ENCODE data around the gene ADARB2. TPM values are rescaled to one million over a fixed set of nuclear protein-coding genes. Genes with fewer than 3 reads are reported as not detected.

Gene ADARB2
- total RNA-seq, 1 experiment from 2014 or later: not detected

- CTCF ChIA-PET: interaction anchor here (0.6 to 1.5 kb wide), 6 partner anchors 12 to 1604 kb away, joined by 3 to 4 read pairs (median 3); no protein-coding TSS in a partner anchor
- Mint-ChIP-seq H3K4me3 (ENCODE audit: low read depth, unreplicated experiment) (peak overlapping the region; percentile 29), H3K4me1 (ENCODE audit: low read depth, unreplicated experiment) (peaks cover 9% of the 10 kb centered on the region), H3K27me3 (ENCODE audit: unreplicated experiment) (peaks cover 47% of the 10 kb centered on the region), H3K36me3 (ENCODE audit: insufficient read depth, unreplicated experiment) (no peaks in the 10 kb centered on the region), H3K9me3 (ENCODE audit: low read depth, unreplicated experiment) (peaks cover 2% of the 10 kb centered on the region), H3K27ac (ENCODE audit: unreplicated experiment) (no peak overlapping the region)
- DNase-seq: peak; percentile 75
- BruUV-seq (replicated peaks): no TSS peak
- intact Hi-C loops (cut with micrococcal nuclease; ENCODE audit: unreplicated experiment): no loop called here
- TF ChIP-seq CTCF (IDR thresholded peaks at IDR 0.05; ENCODE audit: unreplicated experiment): peak; percentile 54
Observed at GRCh38 chr10:1420661-1421362, 316.5 kb downstream of the ADARB2 start.

GRCh38 chr10:1419796-1420610 is 317.3 kb downstream of the ADARB2 start:
- Mint-ChIP-seq H3K4me1 (ENCODE audit: low read depth, unreplicated experiment) (peaks cover 9% of the 10 kb centered on the region), H3K9me3 (ENCODE audit: low read depth, unreplicated experiment) (peaks cover 2% of the 10 kb centered on the region), H3K4me3 (ENCODE audit: low read depth, unreplicated experiment) (peak overlapping the region; percentile 29), H3K27me3 (ENCODE audit: unreplicated experiment) (peaks cover 40% of the 10 kb centered on the region), H3K27ac (ENCODE audit: unreplicated experiment) (no peak overlapping the region), H3K36me3 (ENCODE audit: insufficient read depth, unreplicated experiment) (no peaks in the 10 kb centered on the region)
- no peak for DNase-seq
- CTCF ChIA-PET: interaction anchor here (0.6 to 1.5 kb wide), 7 partner anchors 13 to 1605 kb away, joined by 3 to 4 read pairs (median 3); no protein-coding TSS in a partner anchor
- intact Hi-C loops (cut with micrococcal nuclease; ENCODE audit: unreplicated experiment): no loop called here
- no TSS peak for BruUV-seq (replicated peaks)
- TF ChIP-seq CTCF (IDR thresholded peaks at IDR 0.05; ENCODE audit: unreplicated experiment): no peak

- intact Hi-C loops (cut with micrococcal nuclease; ENCODE audit: unreplicated experiment): no loop called here
- peaks cover 43% of the 10 kb centered on the region for H3K27me3 Mint-ChIP-seq (ENCODE audit: unreplicated experiment)
- no peak overlapping the region for H3K4me3 Mint-ChIP-seq (ENCODE audit: low read depth, unreplicated experiment)
- CTCF ChIA-PET: no interaction called here
- no peak for TF ChIP-seq CTCF (IDR thresholded peaks at IDR 0.05; ENCODE audit: unreplicated experiment)
- BruUV-seq (replicated peaks): no TSS peak
- no peaks in the 10 kb centered on the region for H3K36me3 Mint-ChIP-seq (ENCODE audit: insufficient read depth, unreplicated experiment)
- no peak overlapping the region for H3K27ac Mint-ChIP-seq (ENCODE audit: unreplicated experiment)
- DNase-seq: no peak
- H3K9me3 Mint-ChIP-seq (ENCODE audit: low read depth, unreplicated experiment): peaks cover 4% of the 10 kb centered on the region
- peaks cover 9% of the 10 kb centered on the region for H3K4me1 Mint-ChIP-seq (ENCODE audit: low read depth, unreplicated experiment)
Observed at GRCh38 chr10:1418031-1418550, 319.2 kb downstream of the ADARB2 start.

GRCh38 chr10:1417574-1417973 is 319.8 kb downstream of the ADARB2 start:
- no TSS peak for BruUV-seq (replicated peaks)
- CTCF ChIA-PET: no interaction called here
- intact Hi-C loops (cut with micrococcal nuclease; ENCODE audit: unreplicated experiment): no loop called here
- Mint-ChIP-seq H3K27me3 (ENCODE audit: unreplicated experiment) (peaks cover 48% of the 10 kb centered on the region), H3K4me3 (ENCODE audit: low read depth, unreplicated experiment) (no peak overlapping the region), H3K36me3 (ENCODE audit: insufficient read depth, unreplicated experiment) (no peaks in the 10 kb centered on the region), H3K4me1 (ENCODE audit: low read depth, unreplicated experiment) (peaks cover 9% of the 10 kb centered on the region), H3K9me3 (ENCODE audit: low read depth, unreplicated experiment) (peaks cover 4% of the 10 kb centered on the region), H3K27ac (ENCODE audit: unreplicated experiment) (no peak overlapping the region)
- TF ChIP-seq CTCF (IDR thresholded peaks at IDR 0.05; ENCODE audit: unreplicated experiment): no peak
- no peak for DNase-seq

All from Calu3 (cell line).